ENCODE measurements around the gene DNAH17. TPM values are rescaled to one million over a fixed set of nuclear protein-coding genes. Genes with fewer than 3 reads are reported as not detected.

Gene DNAH17
- polyA plus RNA-seq, 1 of the 3 experiments (the other 2 are of a cell fraction): not detected

GRCh38 chr17:78572239-78573205 lies 4.7 kb downstream of the DNAH17 start (continued):
- TF ChIP-seq REST (IDR thresholded peaks at IDR 0.05; ENCODE audit: low read depth, low read length): no peak

- no peak overlapping the region for H3K4me2 ChIP-seq
- H2AFZ ChIP-seq (ENCODE audit: low read depth): no peak overlapping the region
- ChIA-PET POLR2A (no interaction called here), CTCF (no interaction called here)
- TF ChIP-seq SIN3A (IDR thresholded peaks at IDR 0.05; ENCODE audit: borderline replicate concordance, low read depth, low read length) (no peak), EP300 (IDR thresholded peaks at IDR 0.05; ENCODE audit: borderline replicate concordance in 1 of 2, low read depth in 1 of 2, low read length in 1 of 2) (no peak), YY1 (IDR thresholded peaks at IDR 0.05; ENCODE audit: low read depth) (no peak), GATA2 (CRISPR knock-in tag; IDR thresholded peaks at IDR 0.05) (no peak), FOXJ3 (CRISPR knock-in tag; IDR thresholded peaks at IDR 0.05) (no peak), TEAD4 (IDR thresholded peaks at IDR 0.05; ENCODE audit: borderline replicate concordance, insufficient read depth) (no peak), RXRA (IDR thresholded peaks at IDR 0.05; ENCODE audit: borderline replicate concordance, low read depth) (no peak), TAF1 (IDR thresholded peaks at IDR 0.05; ENCODE audit: borderline replicate concordance, low read depth, low read length) (no peak), ELF1 (IDR thresholded peaks at IDR 0.05) (no peak), MXI1 (IDR thresholded peaks at IDR 0.05; ENCODE audit: low read depth, low read length) (no peak), EZH2phosphoT487 (IDR thresholded peaks at IDR 0.05; ENCODE audit: borderline replicate concordance, low read depth) (no peak)
- H3K9ac ChIP-seq: no peak overlapping the region
- no peaks in the 10 kb centered on the region for H3F3A ChIP-seq (replicated peaks; ENCODE audit: insufficient read depth)
- WGBS (ENCODE audit: low lambda C conversion rate): 84% methylated on average over 10 of the region's 13 CpGs
- H3K27ac ChIP-seq (ENCODE audit: low read depth in 2 of 2, low read length in 1 of 2): no peak overlapping the region
- H3K9me2 ChIP-seq: no peaks in the 10 kb centered on the region
- no peaks in the 10 kb centered on the region for H4K20me1 ChIP-seq (ENCODE audit: insufficient read depth)
- H3K4me3 ChIP-seq (ENCODE audit: low read depth in 2 of 2, low read length in 1 of 2): no peak overlapping the region
- no peaks in the 10 kb centered on the region for H3K36me3 ChIP-seq (replicated peaks in 1 of 2; ENCODE audit: control insufficient read depth in 1 of 2, insufficient read depth in 2 of 2, low read length in 1 of 2)
- peaks cover 0 to 6% of the 10 kb centered on the region in 2 experiments; a peak in 1 of 4 replicates for H3K4me1 ChIP-seq (ENCODE audit: control insufficient read depth in 1 of 2, insufficient read depth in 2 of 2, low read depth in 1 of 2, low read length in 1 of 2)
- no peaks in the 10 kb centered on the region for H3K79me2 ChIP-seq (ENCODE audit: insufficient read depth)
- DNase-seq: no peak
- H3K27me3 ChIP-seq (ENCODE audit: insufficient read depth): no peaks in the 10 kb centered on the region
- H3K9me3 ChIP-seq: no peaks in the 10 kb centered on the region
These were observed 5.9 kb downstream of the DNAH17 start for GRCh38 chr17:78571329-78571728.

Measured in SK-N-SH (cell line).